ENCODE measurements around the gene RIOX2.
A peak's percentile ranks its signal among the peaks of the same experiment; 100 is the strongest.
"Not testable (repeated sequence)": the region's sequence is repeated elsewhere in the genome, so short reads cannot be mapped to it uniquely, and the experiment has no call there.

RIOX2 gene

GRCh38 chr3:97950360-97950759 lies 21.9 kb downstream of the RIOX2 start:
- no peak for DNase-seq

DNA sequence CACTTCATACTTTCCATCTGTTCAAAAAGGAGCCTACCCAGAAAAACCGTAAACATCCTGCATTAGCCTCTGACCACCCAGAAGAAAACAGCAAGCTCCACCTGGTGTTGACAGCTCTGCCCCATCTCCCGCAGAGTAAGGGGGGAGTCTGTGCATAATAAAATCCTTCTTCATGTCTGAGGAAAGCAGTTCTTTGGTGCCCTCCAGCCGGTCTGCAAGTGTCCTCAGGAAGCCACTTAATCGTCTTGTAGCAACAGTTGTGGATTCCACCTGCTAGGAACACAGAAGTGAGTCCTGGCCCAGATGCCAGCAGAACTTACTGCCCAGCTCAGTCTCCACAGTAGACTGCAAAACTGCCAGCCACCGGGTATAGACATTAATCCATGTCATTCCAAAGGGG lies 22.5 kb downstream of the RIOX2 start:
- no peak for DNase-seq

DNA sequence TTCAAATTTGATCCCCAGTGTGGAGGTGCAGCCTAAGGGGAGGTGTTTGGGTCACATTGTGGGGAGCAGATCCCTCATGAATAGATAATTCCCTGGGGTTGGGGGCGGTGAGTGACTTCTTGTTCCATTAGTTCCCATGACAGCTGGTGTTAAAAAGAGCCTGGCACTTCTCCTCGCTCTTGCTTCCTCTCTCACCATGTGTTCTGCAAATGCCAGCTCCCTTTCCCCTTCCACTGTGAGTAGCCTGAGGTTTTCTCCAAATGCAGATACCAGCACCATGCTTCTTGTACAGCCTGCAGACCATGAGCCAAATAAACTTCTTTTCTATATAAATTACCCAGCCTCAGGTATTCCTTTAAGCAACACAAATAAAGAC lies 23.1 kb downstream of the RIOX2 start:
- DNase-seq = no peak

- no peak for DNase-seq
Observed at GRCh38 chr3:97948351-97949109, 23.7 kb downstream of the RIOX2 start.

DNA sequence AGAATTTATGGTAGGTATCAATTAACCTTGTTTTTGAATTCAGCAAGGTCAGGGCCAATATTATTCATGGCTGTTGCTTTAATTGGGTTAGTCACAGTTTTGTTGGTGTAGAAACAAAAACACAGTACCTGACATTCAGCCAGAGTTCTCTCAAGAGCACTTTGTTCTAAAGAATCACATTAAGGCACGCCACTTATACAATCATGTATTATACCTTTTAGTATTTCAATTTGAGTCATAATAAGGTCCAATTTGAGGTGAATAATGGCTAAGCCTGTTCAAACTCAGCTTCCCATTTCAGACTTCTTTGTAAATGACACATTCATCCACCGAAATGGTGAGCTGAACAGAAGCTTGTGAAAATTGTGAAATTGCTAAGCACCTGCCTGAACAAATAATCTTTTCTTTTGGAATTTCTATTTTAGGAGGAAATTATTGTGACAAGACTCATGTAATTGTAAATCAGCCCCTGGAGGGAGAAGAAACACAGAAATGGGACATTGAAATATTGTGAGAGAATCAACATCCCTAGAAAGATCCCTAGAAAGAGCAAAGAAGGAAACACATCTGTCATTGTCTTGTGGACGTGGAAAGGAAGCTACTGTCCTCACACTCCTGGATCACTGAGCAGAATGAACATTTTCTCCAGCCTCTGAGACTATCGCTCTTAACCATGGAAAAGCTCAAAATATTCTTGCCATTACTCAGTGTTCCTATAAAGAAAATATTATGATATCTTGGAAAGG lies 29.3 kb downstream of the RIOX2 start:
- peak; percentile 69 for DNase-seq

DNA sequence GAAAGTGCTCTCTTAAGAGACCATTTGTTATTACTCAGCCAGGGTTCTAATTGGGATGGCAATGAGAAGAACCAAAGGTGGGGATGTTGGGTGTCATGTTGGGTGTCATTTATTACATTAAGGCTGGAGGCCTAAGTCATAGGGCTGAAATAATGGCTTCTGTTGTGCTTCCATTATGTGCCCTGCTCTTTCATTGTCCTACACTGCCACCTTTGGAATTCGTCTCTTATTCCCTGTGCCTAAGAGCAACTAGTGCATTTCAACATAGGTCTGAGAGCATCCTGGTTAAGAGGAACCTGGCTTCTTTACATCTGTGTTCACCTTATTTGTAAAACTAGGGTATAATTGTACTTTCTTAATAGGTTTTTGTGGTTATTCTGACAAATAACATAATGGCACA lies 32.2 kb downstream of the RIOX2 start:
- peak; percentile 22 for DNase-seq

- no peak for DNase-seq
Observed at GRCh38 chr3:97939401-97939800, 32.8 kb downstream of the RIOX2 start.

GRCh38 chr3:97938444-97938843 lies 33.8 kb downstream of the RIOX2 start:
- no peak for DNase-seq

GRCh38 chr3:97937205-97937604 lies 35.0 kb downstream of the RIOX2 start:
- DNase-seq = no peak

DNA sequence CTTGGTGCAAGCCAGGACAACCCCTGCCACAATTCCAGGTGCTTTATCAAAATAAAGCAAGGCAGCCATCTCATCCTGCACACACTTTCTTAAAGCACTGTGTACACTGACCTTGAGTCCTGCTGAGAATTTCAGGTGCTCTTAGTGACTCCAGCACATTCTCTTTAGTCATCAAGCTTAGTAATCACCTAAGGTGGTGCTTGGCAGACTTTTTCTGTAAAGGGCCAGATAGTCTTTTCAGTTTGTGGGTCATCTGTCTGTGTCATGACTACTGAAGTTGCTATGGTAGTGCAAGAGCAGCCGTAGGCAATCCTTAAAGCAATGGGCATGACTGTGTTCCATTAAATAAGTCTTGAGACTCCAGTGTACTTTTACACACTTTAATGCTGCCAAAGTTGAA lies 36.4 kb downstream of the RIOX2 start:
- no peak for DNase-seq

GRCh38 chr3:97934980-97935695 lies 37.1 kb downstream of the RIOX2 start:
- no peak for DNase-seq

DNA sequence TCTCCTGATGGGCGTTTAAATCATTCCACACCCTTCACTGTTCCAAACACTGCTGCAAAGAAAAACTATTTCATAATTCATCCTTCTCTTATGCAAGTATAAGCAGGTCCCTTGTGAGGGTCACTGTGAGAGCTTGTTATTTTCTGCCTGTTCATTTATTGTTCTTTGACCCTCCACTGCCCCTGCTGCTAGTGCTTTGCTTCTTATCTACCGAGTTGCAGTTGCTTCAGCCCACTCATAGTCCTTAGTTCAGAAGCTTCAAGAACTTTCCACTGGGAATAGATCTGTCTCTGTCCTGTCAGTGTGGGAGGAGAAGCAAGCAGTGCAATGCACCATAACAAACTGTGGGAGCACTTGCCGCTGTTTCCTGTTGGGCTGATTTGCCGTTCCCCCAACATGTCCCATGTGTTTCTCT lies 39.8 kb downstream of the RIOX2 start:
- DNase-seq = no peak

DNA sequence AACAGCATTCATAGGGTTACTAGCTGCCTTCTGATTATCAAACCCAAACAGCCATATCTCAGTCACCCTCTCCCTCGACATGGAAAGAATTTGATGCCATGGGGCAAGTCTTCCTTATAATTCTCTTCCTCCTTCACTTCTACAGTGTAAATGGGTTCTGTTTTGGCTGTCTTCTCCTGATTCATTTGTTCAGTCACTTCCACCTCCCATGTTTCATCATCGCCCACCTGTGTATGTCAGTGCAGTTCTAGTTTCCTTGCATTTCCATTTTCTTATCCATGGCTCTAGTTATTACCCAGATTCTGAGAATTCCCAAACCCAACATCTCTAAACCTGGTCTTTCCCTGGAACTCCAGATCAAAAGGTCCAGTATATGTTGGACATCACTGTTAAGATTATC lies 41.0 kb downstream of the RIOX2 start:
- no peak for DNase-seq

GRCh38 chr3:97930018-97930417 lies 42.2 kb downstream of the RIOX2 start:
- no peak for DNase-seq

GRCh38 chr3:97928986-97929385 lies 43.2 kb downstream of the RIOX2 start:
- DNase-seq = no peak

DNA sequence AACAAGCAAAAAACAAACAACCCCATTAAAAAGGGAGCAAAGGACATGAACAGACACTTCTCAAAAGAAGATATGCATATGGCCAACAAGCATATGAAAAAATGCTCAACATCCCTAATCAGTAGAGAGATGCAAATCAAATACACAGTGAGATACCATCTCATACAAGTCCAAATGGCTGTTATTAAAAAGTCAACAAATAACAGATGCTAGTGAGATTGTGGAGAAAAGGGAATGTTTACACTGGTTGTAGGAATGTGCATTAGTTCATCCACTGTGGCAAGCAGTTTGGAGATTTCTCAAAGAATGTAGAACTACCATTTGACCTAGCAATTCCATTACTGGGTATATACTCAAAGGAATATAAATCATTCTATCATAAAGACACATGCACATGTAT lies 44.5 kb downstream of the RIOX2 start:
- no peak for DNase-seq

GRCh38 chr3:97917813-97918536 lies 54.3 kb downstream of the RIOX2 start:
- no peak for DNase-seq

GRCh38 chr3:97916576-97916975 lies 55.7 kb downstream of the RIOX2 start:
- DNase-seq = no peak

DNA sequence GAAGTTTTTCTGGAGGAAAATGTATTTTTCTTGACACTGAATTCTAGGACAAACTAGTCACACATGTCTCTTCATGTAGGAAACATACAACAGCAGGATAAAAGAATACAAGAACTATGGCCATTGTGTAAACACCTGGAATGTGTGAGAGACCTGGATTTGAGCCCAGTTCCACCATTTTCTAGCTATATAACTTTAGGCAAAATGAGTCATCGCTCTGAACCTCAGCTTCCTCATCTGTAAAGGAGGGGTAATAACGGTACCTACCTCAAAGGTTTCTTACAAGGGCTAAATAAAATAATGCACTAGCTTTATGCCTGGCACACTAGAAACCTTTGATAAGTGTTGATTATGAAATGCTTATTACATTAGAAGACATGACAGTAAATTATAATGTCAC lies 57.8 kb downstream of the RIOX2 start:
- DNase-seq = no peak

DNA sequence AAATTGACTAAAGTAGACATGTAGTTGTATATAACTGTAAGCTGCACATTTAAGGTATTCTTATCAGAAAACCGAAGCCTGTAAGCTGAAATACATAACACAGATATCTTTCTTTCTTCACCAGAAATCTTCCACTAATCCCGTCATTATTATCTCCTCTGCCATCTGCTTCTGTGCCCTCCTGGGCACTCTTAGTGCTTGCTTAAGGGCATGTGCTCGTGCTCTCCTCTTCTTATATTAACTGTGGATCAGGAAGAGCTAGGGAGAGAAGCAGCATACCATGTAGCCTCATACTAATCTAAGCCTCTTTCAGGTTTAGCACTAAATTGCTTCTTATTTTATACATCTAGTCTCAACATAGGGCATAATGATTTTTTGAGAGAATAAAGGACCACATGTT lies 60.8 kb downstream of the RIOX2 start:
- no peak for DNase-seq

DNA sequence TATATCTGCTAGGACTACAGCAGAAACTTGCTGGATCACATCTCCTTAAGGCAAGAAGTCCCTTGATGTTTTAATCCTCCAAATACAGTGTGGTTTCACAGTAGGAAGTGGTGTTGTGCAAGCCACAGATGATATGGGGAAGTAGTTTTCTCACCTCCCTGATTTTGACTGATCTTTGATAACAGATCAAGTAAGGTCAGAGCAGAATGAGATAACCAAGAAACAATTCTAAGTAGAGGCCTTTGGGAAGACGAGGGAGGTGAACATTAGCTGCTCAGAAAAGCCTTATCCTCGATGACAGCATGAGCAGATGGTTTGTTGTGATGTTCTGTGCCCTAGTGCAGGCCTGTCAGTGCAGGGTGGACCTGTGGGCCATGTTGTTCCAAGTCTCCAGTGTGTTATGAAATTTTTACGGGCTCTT lies 61.3 kb downstream of the RIOX2 start:
- DNase-seq = no peak

GRCh38 chr3:97910236-97910831 lies 61.9 kb downstream of the RIOX2 start:
- DNase-seq = not testable (repeated sequence)

DNA sequence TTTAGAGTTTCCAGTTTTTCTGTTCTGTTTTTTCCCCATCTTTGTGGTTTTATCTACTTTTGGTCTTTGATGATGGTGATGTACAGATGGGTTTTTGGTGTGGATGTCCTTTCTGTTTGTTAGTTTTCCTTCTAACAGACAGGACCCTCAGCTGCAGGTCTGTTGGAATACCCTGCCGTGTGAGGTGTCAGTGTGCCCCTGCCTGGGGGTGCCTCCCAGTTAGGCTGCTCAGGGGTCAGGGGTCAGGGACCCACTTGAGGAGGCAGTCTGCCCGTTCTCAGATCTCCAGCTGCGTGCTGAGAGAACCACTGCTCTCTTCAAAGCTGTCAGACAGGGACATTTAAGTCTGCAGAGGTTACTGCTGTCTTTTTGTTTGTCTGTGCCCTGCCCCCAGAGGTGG lies 62.4 kb downstream of the RIOX2 start:
- not testable (repeated sequence) for DNase-seq
